ENCODE results near the gene ACY1. TPM values are rescaled to one million over a fixed set of nuclear protein-coding genes. Genes with fewer than 3 reads are reported as not detected.

The ACY1 gene
- total RNA-seq, 2 experiments from 2014 or later: 61.8 to 64.5 TPM

DNA sequence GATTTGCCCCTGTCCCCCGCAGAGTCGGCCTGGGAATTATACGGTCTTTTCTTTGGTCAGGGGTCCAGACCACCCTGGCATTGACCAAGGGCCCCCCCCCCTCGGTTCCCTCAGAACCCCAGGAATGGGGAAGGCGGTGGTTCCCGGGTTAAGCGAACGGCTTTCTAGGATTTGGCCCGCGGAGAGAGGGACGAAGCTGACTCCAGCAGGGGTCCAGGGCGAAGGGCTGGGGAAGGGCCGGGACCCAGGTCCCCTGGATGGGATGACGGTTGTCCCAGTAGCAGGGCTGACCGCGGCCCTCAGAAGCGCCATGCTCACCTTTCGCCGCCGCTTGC, 41.9 kb upstream of the ACY1 start:
- no peaks in the 10 kb centered on the region for H3K9me3 Mint-ChIP-seq
- peaks cover 28% of the 10 kb centered on the region for H3K4me1 Mint-ChIP-seq (ENCODE audit: low read depth)
- H3K27me3 Mint-ChIP-seq: no peaks in the 10 kb centered on the region
- H3K27ac Mint-ChIP-seq: peak overlapping the region; percentile 86
- ATAC-seq (no peak), DNase-seq (no peak)
- intact Hi-C loops (cut with micrococcal nuclease): loop anchor here (5.0 kb wide), 1 partner anchor 41 kb away; the partner anchor contains the start of gene ACY1
- CTCF ChIA-PET: interaction anchor here (0.6 to 3.0 kb wide), 23 partner anchors 8 to 272 kb away, joined by 3 to 37 read pairs (median 4); partner anchors contain the start of genes ABHD14A, ABHD14B, ACY1 and DUSP7
- peak overlapping the region; percentile 83 for H3K4me3 Mint-ChIP-seq
- POLR2A ChIA-PET: interaction anchor here (0.8 to 2.6 kb wide), 10 partner anchors 8 to 114 kb away, joined by 3 to 17 read pairs (median 4); partner anchors contain the start of genes ABHD14A, ABHD14B, ACY1 and DUSP7
- H3K36me3 Mint-ChIP-seq (ENCODE audit: low read depth): peaks cover 29% of the 10 kb centered on the region
- TF ChIP-seq, protein P1, sequence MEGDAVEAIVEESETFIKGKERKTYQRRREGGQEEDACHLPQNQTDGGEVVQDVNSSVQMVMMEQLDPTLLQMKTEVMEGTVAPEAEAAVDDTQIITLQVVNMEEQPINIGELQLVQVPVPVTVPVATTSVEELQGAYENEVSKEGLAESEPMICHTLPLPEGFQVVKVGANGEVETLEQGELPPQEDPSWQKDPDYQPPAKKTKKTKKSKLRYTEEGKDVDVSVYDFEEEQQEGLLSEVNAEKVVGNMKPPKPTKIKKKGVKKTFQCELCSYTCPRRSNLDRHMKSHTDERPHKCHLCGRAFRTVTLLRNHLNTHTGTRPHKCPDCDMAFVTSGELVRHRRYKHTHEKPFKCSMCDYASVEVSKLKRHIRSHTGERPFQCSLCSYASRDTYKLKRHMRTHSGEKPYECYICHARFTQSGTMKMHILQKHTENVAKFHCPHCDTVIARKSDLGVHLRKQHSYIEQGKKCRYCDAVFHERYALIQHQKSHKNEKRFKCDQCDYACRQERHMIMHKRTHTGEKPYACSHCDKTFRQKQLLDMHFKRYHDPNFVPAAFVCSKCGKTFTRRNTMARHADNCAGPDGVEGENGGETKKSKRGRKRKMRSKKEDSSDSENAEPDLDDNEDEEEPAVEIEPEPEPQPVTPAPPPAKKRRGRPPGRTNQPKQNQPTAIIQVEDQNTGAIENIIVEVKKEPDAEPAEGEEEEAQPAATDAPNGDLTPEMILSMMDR (IDR thresholded peaks at IDR 0.05): no peak

DNA sequence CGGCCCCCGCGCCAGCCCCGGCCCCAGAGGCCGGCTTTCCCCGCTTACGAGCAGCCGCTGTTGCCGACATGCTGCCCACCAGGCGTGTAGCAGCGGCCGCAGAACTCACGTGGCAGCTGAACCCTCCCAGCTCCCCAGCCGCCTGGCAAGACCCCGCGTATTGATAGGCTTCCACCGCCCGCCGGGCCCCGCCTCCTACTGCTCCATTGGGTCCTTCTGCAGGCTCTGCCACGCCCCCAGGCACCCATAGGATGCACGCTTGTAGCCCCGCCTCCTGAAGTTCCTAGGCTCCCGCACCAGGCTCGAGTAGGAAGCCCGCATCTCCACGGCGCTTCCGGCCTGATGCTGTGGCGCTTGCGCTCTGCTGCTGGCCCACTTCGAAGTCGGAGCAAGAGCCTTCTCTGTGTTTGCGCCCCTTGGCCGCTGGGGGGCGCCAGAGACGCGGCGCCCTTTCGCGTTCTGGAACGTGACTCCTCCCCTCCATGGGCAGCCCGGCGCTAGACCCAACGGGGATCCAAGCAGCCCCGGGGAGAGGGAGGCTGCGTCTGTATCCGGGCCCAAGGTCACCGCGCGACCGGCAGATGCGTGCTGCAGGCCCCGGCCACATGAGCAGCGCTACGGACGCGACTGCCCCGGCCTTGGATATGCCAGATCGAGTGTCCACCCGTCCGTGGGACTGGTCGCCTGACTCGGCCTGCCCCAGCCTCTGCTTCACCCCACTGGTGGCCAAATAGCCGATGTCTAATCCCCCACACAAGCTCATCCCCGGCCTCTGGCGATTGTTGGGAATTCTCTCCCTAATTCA, 41.3 kb upstream of the ACY1 start, which contains the start of the genes PARP3 and RRP9:
TSS of gene PARP3 (plus strand) at position 566 of the 805 bp plus-strand sequence. CDS start 993 bp downstream, outside the sequence.
TSS of gene RRP9 (minus strand) at position 107 of the 805 bp plus-strand sequence. CDS start at position 70, 37 bp downstream.
- Mint-ChIP-seq H3K27ac (peak within 1 kb of the TSS; percentile 90), H3K36me3 (ENCODE audit: low read depth) (peaks cover 24% of the 10 kb centered on the region), H3K4me3 (peak within 1 kb of the TSS; percentile 83), H3K9me3 (no peaks in the 10 kb centered on the region), H3K4me1 (ENCODE audit: low read depth) (peaks cover 28% of the 10 kb centered on the region), H3K27me3 (no peaks in the 10 kb centered on the region)
- TF ChIP-seq, protein P1 (IDR thresholded peaks at IDR 0.05): peak; percentile 93
- DNase-seq: peak; percentile 100
- intact Hi-C loops (cut with micrococcal nuclease): loop anchor here (5.0 kb wide), 1 partner anchor 40 kb away; the partner anchor contains the start of gene ACY1
- peak; percentile 93 for ATAC-seq
- POLR2A ChIA-PET: interaction anchor here (0.8 to 2.6 kb wide), 14 partner anchors 8 to 54 kb away, joined by 3 to 17 read pairs (median 4); partner anchors contain the start of genes ABHD14A, ABHD14B, ACY1 and RPL29
- CTCF ChIA-PET: interaction anchor here (0.6 to 3.0 kb wide), 30 partner anchors 8 to 288 kb away, joined by 3 to 37 read pairs (median 4); partner anchors contain the start of genes ABHD14A, ABHD14B, ACY1 and DUSP7

DNA sequence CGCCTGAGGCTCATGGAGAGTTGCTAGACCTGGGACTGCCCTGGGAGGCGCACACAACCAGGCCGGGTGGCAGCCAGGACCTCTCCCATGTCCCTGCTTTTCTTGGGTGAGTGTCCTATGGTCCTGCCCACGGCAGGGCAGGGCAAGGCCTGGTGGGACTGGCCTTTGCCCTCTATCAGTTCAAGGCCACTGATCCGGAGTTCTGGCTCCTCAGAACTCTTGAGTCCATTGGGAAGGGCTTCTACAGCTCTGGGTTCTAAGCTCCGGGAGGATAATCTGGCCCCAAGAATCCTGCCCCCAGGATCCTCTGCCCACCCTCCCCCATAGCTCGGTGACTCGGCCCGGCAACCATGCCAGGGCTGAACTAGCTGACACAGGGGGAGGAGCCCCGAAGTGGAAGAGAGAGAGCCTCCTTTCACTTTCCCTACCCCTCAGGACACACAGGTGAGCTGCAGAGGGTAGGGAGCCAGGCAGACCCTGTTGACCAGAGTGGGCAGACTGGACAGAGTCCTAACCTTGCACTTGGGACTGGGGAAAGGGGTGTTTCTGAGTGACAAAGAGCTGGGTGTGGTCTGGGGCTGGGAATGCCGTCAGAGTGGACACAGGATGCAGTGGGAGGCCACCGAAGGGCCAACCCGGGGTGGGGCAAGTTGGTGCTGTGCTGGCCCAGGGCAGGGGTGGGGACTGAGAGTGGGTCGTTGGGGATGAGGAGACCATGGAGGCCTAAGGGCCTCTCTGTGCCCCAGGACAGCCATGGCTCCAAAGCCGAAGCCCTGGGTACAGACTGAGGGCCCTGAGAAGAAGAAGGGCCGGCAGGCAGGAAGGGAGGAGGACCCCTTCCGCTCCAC, 40.5 kb upstream of the ACY1 start:
- no peaks in the 10 kb centered on the region for H3K27me3 Mint-ChIP-seq
- ChIA-PET CTCF (interaction anchor here (0.8 to 3.0 kb wide), 15 partner anchors 10 to 287 kb away, joined by 3 to 37 read pairs (median 7); partner anchors contain the start of genes ABHD14A, ABHD14B, ACY1 and DUSP7), POLR2A (interaction anchor here (0.9 to 2.6 kb wide), 12 partner anchors 8 to 53 kb away, joined by 3 to 17 read pairs (median 5); partner anchors contain the start of genes ABHD14A, ABHD14B and RPL29)
- peak overlapping the region; percentile 90 for H3K27ac Mint-ChIP-seq
- H3K4me3 Mint-ChIP-seq: peak overlapping the region; percentile 83
- TF ChIP-seq, protein P1 (IDR thresholded peaks at IDR 0.05): no peak
- H3K9me3 Mint-ChIP-seq: no peaks in the 10 kb centered on the region
- intact Hi-C loops (cut with micrococcal nuclease): loop anchor here (5.0 kb wide), 1 partner anchor 39 kb away; the partner anchor contains the start of gene ACY1
- peaks cover 28% of the 10 kb centered on the region for H3K4me1 Mint-ChIP-seq (ENCODE audit: low read depth)
- DNase-seq (peak; percentile 81), ATAC-seq (peak; percentile 40)
- H3K36me3 Mint-ChIP-seq (ENCODE audit: low read depth): peaks cover 17% of the 10 kb centered on the region

DNA sequence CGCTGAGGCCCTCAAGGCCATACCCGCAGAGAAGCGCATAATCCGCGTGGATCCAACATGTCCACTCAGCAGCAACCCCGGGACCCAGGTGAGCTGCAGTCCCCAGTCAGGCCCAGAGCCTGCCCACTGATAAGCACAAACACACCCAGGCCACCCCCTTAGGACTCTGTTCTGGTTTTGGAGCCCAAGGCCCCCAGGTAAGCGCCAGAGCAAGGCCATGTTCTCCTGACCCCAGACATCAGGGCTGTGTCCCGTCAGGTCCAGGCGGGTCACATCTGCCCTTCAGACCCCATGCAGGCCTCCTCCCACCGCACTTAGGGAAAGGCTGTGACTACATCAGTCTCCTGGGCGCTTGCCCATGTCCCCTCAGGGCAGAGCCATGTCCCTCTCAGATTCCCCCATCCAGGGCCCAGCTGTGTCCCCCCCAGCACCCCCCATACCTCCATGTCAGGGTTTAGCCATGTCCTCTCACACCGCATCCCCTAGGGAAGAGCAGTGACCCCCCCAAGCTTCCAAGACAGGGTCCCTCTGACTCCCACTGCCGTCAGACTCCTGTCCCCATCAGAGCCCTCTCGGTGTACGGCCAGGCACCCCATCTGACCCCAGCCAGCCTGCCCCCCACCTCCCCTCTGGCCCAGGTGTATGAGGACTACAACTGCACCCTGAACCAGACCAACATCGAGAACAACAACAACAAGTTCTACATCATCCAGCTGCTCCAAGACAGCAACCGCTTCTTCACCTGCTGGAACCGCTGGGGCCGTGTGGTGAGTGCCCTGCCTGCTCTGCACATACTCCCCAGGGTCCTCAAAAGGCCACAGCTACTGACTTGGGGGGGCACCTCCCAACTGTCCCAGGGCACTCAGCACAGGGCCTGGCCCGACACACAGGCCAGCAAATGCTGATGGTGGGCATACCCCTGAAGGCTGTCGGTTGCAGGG, 39.6 kb upstream of the ACY1 start:
- DNase-seq: no peak
- POLR2A ChIA-PET: interaction anchor here (1.0 to 2.6 kb wide), 7 partner anchors 8 to 52 kb away, joined by 3 to 17 read pairs (median 7); partner anchors contain the start of genes ABHD14A, ABHD14B and RPL29
- TF ChIP-seq, protein P1 (IDR thresholded peaks at IDR 0.05): no peak
- H3K27ac Mint-ChIP-seq: no peak overlapping the region
- peaks cover 25% of the 10 kb centered on the region for H3K4me1 Mint-ChIP-seq (ENCODE audit: low read depth)
- CTCF ChIA-PET: interaction anchor here (1.0 to 3.0 kb wide), 7 partner anchors 9 to 286 kb away, joined by 3 to 37 read pairs (median 14); partner anchors contain the start of genes ABHD14A, ABHD14B, ACY1 and PCBP4
- H3K36me3 Mint-ChIP-seq (ENCODE audit: low read depth): peaks cover 11% of the 10 kb centered on the region
- intact Hi-C loops (cut with micrococcal nuclease): loop anchor here (5.0 kb wide), 1 partner anchor 39 kb away; the partner anchor contains the start of gene ACY1
- no peak overlapping the region for H3K4me3 Mint-ChIP-seq
- ATAC-seq: no peak
- no peaks in the 10 kb centered on the region for H3K9me3 Mint-ChIP-seq
- H3K27me3 Mint-ChIP-seq: no peaks in the 10 kb centered on the region

All from activated CD8-positive, alpha-beta T cell treated with anti-CD3 and anti-CD28 coated beads for 36 hours (primary cell).